HK-2 (cell line): ENCODE data around the gene TMEM243.
"Not testable (repeated sequence)": the region's sequence is repeated elsewhere in the genome, so short reads cannot be mapped to it uniquely, and the experiment has no call there.

Source experiments
- DNase-seq: peaks from one replicate; pipeline ENCODE4 v3.0.0-alpha.2; 2018; ENCODE audit not compliant: unreplicated experiment

The TMEM243 gene

GRCh38 chr7:87212498-87212897, 7.0 kb downstream of the TMEM243 start:
- no peak for DNase-seq

DNA sequence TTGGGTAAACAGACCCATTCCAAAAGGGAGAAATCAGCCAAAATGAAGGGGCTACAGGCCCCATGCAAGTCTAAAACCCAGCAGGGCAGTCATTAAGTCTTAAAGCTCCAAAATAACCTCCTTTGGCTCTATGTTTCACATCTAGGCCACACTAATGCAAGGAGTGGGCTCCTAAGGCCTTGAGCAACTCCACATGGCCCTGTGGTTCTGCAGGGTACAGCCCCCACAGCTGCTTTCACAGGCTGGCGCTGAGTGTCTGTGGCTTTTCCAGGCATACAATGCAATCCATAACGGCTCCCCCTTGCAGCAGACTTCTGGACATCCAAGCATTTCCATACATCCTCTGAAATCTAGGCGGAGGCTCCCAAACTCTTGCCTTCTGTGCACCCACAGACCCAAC, 9.0 kb downstream of the TMEM243 start:
- no peak for DNase-seq

GRCh38 chr7:87209295-87209924, 10.1 kb downstream of the TMEM243 start:
- DNase-seq = no peak

DNA sequence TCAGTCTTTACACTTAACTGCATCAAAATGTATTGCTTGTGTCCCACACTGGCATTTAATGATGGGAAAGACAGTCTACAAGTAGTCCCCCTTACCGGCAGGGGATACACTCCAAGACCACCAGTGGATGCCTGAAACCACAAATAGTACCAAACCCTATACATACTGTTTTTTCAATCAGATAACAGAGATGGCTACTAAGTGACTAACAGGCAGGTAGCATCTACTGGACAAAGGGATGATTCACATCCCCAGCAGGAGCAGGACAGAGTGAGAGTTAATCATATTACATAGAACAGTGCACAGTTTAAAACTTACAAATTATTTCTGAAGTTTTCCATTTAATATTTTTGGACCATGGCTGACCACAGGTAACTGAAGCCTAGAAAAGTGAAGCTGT, 13.2 kb downstream of the TMEM243 start:
- DNase-seq = no peak

DNA sequence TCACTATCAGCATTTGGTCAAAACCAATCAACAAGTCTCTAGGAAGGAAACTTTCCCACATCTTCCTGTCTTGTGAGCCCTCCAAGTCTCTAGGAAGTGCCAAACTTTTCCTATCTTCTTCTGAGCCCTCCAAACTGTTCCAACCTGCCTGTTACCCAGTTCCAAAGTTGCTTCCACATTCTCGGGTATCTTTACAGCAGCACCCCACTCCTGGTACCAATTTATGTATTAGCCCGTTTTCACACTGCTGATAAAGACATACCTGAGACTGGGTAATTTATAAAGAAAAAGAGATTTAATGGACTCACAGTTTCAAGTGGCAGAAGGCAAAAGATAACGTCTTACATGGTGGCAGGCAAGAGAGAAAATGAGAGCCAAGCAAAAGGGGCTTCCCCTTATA, 13.8 kb downstream of the TMEM243 start:
- DNase-seq = not testable (repeated sequence)

GRCh38 chr7:87204933-87205332, 14.6 kb downstream of the TMEM243 start:
- DNase-seq = no peak

DNA sequence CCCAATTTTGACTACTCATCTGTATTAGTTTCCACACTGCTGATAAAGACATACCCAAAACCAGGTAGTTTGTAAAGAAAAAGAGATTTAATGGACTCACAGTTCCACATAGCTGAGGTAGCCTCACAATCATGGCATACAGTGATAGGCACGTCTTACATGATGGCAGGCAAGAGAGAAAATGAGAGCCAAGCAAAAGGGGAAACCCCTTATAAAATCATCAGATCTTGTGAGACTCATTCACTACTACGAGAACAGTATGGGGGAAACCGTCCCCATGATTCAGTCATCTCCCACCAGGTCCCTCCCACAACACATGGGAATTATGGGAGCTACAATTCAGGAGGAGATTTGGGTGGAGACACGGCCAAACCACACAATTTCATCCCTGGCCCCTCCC, 15.6 kb downstream of the TMEM243 start:
- not testable (repeated sequence) for DNase-seq

- DNase-seq = no peak
Measured at GRCh38 chr7:87202705-87203104, 16.8 kb downstream of the TMEM243 start.

DNA sequence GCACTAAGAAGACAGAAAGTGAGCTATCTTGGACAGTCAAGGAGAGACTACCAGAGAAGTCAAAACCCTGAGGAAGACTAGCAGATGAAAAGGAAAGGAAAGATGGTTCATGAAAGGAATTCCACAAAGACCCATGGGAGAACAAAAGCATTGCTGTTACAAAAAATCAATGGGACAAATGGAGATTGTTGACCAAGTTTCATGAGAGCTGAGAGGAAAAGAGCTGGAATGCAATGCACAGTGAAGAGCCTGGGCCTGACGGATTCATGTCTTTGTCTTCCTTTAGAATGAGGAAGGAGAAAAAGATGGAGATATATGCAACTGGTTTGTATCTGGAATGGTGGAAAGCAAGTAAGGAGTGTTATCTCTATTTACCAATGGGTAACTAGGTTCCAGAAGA, 17.3 kb downstream of the TMEM243 start:
- no peak for DNase-seq

DNA sequence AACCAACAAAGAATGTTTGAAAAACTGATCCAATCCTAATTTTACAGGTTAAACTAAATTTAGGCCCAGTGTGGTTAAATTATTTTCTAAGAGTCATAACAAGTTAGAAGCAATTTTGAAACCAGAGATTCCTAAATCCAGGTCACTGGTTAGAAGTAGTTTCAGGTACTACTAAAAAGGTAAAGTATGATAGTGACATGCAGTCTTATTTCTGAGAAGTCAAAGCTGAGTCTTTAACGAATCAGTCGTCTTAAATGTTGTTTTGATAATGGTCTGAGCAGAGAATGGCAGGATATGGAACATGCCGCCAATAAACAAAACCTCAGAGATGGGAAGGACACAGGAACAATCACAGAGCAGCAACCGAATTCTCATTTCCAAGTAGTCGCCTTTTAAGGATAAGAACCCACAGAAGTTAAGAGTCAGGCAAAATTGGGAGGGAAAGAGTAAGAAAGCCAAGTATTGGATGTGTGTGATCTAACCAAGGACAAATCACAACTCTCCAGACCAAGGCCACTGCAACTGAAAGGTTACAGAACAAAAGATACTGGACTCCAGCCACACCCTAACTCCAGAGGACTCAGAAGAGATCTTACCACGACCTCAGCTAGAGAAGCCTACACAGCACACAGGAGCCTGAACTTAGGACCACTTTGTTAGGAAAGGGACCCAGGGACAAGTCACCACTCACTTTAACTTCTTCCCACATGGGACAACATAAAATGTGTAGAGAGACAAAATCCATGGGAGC, 19.7 kb downstream of the TMEM243 start:
- no peak for DNase-seq

DNA sequence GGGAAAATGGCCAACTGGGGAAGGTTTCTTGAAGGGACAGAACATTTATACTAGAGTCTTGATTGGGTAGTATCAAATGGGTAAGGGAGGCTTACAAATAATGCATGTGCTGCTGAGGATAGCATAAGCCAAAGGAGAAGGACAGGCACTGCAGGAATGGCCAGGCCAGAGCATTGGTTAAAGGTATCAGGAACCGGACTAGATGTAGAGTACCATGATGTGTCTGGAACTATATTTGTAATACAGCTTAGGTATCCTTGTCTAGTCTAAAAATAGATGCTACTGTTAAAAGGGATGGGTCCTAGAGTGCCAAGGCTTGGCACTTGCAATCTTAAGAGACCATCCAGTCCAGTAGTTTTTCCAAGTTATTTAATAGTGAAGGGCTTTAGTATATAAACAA, 20.3 kb downstream of the TMEM243 start:
- DNase-seq = no peak

DNA sequence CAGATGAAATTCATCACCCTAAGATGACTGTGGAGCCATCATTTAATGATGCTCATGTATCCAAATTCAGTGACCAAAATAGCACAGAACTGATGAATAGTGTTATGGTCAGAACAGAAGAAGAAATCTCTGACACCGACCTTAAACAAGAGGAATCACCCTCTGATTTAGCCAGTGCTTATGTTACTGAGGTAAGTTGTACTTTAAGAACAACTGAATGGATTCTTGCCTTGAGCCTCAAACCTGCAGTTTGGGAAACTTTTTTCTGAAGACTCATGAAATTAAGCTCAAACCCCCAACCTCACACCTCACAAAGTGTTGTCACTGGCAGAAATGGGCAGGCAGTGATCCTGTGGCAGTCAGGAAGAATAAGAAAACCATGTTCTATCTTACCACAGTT, 25.6 kb downstream of the TMEM243 start:
- DNase-seq = no peak

DNA sequence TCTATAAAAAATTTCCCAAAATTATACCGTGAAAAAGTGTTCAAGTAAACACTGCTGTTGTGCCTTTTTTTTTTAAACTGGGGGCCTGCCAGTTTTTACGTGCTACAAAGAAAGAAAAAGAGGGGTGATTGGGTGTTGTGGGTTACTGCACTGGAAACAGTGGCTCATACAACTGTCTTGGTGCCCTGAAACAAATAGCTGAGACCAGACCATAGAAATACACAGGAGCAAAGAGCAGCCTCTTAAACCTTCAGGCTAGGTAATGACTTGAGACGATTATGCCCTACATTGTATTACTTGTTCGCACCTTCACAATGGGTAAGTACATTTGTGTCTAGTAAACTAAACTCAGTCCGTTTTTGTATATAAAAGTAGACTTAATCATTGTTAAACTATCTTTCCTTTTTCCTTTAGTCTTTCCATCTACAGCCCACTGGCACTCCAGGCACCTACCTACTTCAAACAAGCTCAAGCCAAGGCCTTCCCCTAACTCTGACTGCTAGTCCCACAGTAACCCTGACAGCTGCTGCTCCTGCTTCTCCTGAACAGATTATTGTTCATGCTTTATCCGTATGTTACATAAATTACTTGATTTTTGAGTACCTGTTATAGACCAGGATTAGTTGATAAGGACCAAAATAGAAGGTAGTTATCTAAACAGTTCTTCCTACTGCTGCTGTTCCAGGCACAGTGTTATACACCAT, 26.6 kb downstream of the TMEM243 start:
- no peak for DNase-seq

GRCh38 chr7:87190783-87191182, 28.7 kb downstream of the TMEM243 start:
- DNase-seq = no peak

DNA sequence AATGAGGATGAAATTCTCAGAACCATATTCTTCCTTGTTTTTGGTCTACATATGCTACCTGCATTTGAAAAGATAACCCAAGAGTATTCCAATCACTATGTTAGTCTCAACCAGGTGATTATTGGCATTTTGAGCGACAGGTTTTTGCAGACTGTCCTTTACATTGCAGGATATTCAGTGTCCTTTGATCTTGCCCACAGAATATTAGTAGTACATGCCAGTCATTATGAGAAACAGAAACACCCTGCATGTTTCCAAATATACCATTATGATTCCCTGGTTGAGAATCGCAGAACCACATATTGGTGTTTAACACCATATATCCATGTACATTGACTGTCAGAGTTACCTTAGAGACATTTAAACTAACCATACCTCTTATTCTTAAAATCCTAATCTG, 30.6 kb downstream of the TMEM243 start:
- DNase-seq = no peak

GRCh38 chr7:87187120-87187519, 32.4 kb downstream of the TMEM243 start:
- no peak for DNase-seq

- no peak for DNase-seq
Measured at GRCh38 chr7:87179180-87179579, 40.4 kb downstream of the TMEM243 start.

DNA sequence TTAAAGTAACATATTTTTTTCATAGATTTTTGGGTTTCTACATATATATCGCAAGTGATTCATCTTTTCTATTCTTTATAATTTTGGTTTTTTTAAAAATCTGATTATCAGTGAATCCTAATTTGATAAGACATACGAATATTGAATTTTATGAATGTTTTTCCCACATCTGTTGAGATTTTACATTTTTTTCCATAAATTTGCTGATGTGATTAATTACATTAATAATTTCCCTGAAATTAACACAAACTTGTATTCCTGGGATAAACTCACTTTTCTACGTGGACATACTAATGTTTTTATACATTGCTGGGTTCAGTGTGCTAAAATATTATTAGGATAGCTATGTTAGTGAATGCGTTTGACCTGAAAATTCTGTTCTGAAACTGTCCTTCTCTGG, 41.2 kb downstream of the TMEM243 start:
- no peak for DNase-seq

GRCh38 chr7:87173471-87173870, 46.1 kb downstream of the TMEM243 start:
- no peak for DNase-seq

- no peak for DNase-seq
Measured at GRCh38 chr7:87171282-87171934, 48.1 kb downstream of the TMEM243 start.

DNA sequence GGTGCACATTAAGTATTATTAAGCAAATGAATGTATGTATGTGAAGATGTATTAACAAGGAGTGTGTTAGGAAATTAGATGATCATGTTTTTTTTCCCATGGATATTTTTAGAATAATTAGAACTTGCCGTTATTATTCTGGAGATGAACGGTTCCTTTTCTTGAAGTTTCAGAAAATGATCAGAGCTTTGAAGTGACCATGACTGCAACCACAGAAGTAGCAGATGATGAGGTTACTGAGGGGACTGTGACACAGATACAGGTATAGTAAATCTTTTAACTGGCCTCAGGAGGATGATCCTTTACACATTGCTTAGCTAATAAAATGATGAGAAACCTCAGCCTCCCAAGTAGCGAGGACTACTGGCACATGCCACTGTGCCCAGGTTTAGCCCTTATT, 48.7 kb downstream of the TMEM243 start:
- DNase-seq = no peak

DNA sequence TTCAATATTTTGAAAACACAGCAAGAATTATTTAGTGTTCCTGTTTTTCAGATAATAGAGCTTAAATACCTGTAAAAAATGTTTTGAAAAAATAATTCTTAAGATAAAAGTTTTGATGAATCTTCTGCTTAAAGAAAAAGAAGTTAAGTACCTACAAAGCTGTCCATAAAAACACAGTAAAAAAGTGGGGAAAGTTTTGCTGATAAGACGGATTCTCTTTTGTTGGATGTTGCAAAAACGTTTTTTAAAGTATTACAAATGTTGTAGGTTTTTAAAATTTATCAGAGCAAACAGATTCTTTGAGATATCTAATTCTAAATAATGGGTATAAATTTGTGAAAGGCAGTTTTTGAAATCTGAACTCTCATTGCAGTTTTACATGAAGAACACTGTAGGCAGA, 55.1 kb downstream of the TMEM243 start:
- no peak for DNase-seq

DNA sequence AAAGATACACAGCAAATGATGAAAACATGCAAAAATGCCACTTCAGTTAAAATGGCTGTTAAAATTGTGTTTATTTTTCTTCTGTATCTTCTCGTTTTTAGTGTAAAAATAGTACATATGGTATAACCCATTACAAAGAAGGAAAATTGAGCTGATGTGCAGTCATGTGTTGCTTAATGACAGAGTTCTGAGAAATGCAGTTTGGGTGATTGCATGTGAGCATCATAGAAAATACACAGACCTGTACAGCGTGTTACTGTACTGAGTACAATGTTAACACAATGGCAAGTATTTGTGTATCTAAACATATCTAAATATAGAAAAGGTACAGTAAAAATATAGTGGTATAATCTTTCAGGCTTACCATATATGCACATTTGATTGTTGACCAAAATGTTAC, 60.0 kb downstream of the TMEM243 start:
- no peak for DNase-seq
